GM19395 (cell line): ENCODE data around the gene ARHGAP25.

Experiments used
- ATAC-seq: cut with Tn5 transposase; IDR thresholded peaks from one replicate; pipeline ENCODE4 v1.9.1; 2021; ENCODE audit warnings: mild to moderate bottlenecking, moderate library complexity; ENCODE audit not compliant: unreplicated experiment

Gene ARHGAP25

GRCh38 chr2:68734688-68735525 lies at the start of gene ARHGAP25:
ARHGAP25 (plus strand) TSS chr2:68734811; CDS start chr2:68735200, 389 bp downstream.
- ATAC-seq = peak; percentile 66

GRCh38 chr2:68686178-68686577 lies 48.4 kb upstream of the ARHGAP25 start:
- no peak for ATAC-seq

GRCh38 chr2:68687018-68687417 lies 47.6 kb upstream of the ARHGAP25 start:
- ATAC-seq = no peak

- ATAC-seq = peak; percentile 94
These were observed 44.8 kb upstream of the ARHGAP25 start for GRCh38 chr2:68689553-68690537.

GRCh38 chr2:68690851-68691250 lies 43.8 kb upstream of the ARHGAP25 start:
- ATAC-seq = no peak

GRCh38 chr2:68692511-68692910 lies 42.1 kb upstream of the ARHGAP25 start:
- no peak for ATAC-seq

GRCh38 chr2:68693951-68694350 lies 40.7 kb upstream of the ARHGAP25 start:
- no peak for ATAC-seq

GRCh38 chr2:68695971-68696370 lies 38.6 kb upstream of the ARHGAP25 start:
- ATAC-seq = no peak

GRCh38 chr2:68696554-68696953 lies 38.1 kb upstream of the ARHGAP25 start:
- no peak for ATAC-seq

- ATAC-seq = no peak
These were observed 35.8 kb upstream of the ARHGAP25 start for GRCh38 chr2:68698567-68699377.

GRCh38 chr2:68700560-68700959 lies 34.1 kb upstream of the ARHGAP25 start:
- no peak for ATAC-seq

GRCh38 chr2:68706637-68707036 lies 28.0 kb upstream of the ARHGAP25 start:
- no peak for ATAC-seq

GRCh38 chr2:68708629-68709028 lies 26.0 kb upstream of the ARHGAP25 start:
- no peak for ATAC-seq

GRCh38 chr2:68709421-68709911 lies 25.1 kb upstream of the ARHGAP25 start:
- peak; percentile 64 for ATAC-seq

GRCh38 chr2:68710336-68710735 lies 24.3 kb upstream of the ARHGAP25 start:
- no peak for ATAC-seq

- ATAC-seq = peak; percentile 44
These were observed 23.9 kb upstream of the ARHGAP25 start for GRCh38 chr2:68710756-68711155.

GRCh38 chr2:68714866-68715265 lies 19.7 kb upstream of the ARHGAP25 start:
- peak; percentile 83 for ATAC-seq

- peak; percentile 67 for ATAC-seq
These were observed 19.1 kb upstream of the ARHGAP25 start for GRCh38 chr2:68715353-68716041.

GRCh38 chr2:68716604-68717304 lies 17.9 kb upstream of the ARHGAP25 start:
- no peak for ATAC-seq
